Renal cortex interstitium (tissue), 3 donors: Measurements from ENCODE around the gene PTP4A2. TPM values are rescaled to one million over a fixed set of nuclear protein-coding genes. Genes with fewer than 3 reads are reported as not detected.

Experiments used
- polyA plus RNA-seq, 3 donors: library from polyadenylated mRNA; unstranded; fragments of 120-200 nt; gene quantifications; one replicate each; pipeline ENCODE4 v1.2.1, GENCODE V29; 2013; ENCODE audit not compliant: insufficient read length in 3 of 3

Gene PTP4A2
- polyA plus RNA-seq, 3 donors = 211 to 256 (median 221) TPM

Other genes starting within 250 kb of the PTP4A2 start
- 10 to 100 TPM; 36.1 to 74.3 (median 66.3) TPM for gene COL16A1, start 234.4 kb downstream of the PTP4A2 start, polyA plus RNA-seq
- gene ADGRB2, start 174.0 kb downstream of the PTP4A2 start, polyA plus RNA-seq = 10 to 100 TPM in 2 of 3 donors, 1 to 10 TPM in 1; 9.7 to 17.9 (median 16.7) TPM
- under 1 TPM; 0.12 to 0.39 (median 0.19) TPM for gene SPOCD1, start 122.3 kb downstream of the PTP4A2 start, polyA plus RNA-seq
- gene KHDRBS1, start 75.5 kb upstream of the PTP4A2 start, polyA plus RNA-seq = 100 to 1,000 TPM; 227 to 280 (median 258) TPM
- gene TMEM39B, start 134.6 kb upstream of the PTP4A2 start, polyA plus RNA-seq = 10 to 100 TPM; 19.2 to 21.3 (median 20.0) TPM
- 10 to 100 TPM; 32.7 to 35.7 (median 35.3) TPM for gene KPNA6, start 169.7 kb upstream of the PTP4A2 start, polyA plus RNA-seq
- gene TXLNA, start 241.3 kb upstream of the PTP4A2 start, polyA plus RNA-seq = 10 to 100 TPM; 44.4 to 50.6 (median 45.5) TPM